Activated CD4-positive, alpha-beta T cell treated with anti-CD3 and anti-CD28 coated beads, Interleukin-2, amount 10 ng/mL, durations not matched to agents 24 days and 14 days (primary cell): ENCODE data around the gene BID. TPM values are rescaled to one million over a fixed set of nuclear protein-coding genes. Genes with fewer than 3 reads are reported as not detected.

ENCODE experiments used
- DNase-seq: peaks from one replicate; pipeline ENCODE4 v3.0.0; 2022
- H3K27ac Mint-ChIP-seq: one replicate; pipeline ENCODE4 v1.8.0; 2022; ENCODE audit warnings: mild to moderate bottlenecking, mixed read lengths
- H3K27me3 Mint-ChIP-seq: one replicate; pipeline ENCODE4 v1.8.0; 2022; ENCODE audit warnings: mixed read lengths
- H3K36me3 Mint-ChIP-seq: one replicate; pipeline ENCODE4 v1.8.0; 2022; ENCODE audit warnings: low read depth, mild to moderate bottlenecking, mixed read lengths
- H3K4me1 Mint-ChIP-seq: one replicate; pipeline ENCODE4 v1.8.0; 2021; ENCODE audit warnings: mixed read lengths
- H3K4me3 Mint-ChIP-seq: one replicate; pipeline ENCODE4 v1.8.0; 2022; ENCODE audit warnings: mild to moderate bottlenecking, moderate library complexity, mixed read lengths
- H3K9me3 Mint-ChIP-seq: one replicate; pipeline ENCODE4 v1.8.0; 2021; ENCODE audit warnings: mixed read lengths
- intact Hi-C: fragments of 100-400 bp; cut with micrococcal nuclease; formaldehyde crosslinking; loops from one replicate; pipeline ENCODE4 v1.15.1; 2023
- total RNA-seq: library from RNA; stranded (reverse); gene quantifications from 2 replicates; pipeline ENCODE4 v1.2.3, GENCODE V29; 2022

BID gene
- total RNA-seq, 1 donor from 2014 or later = 18.0 TPM

DNA sequence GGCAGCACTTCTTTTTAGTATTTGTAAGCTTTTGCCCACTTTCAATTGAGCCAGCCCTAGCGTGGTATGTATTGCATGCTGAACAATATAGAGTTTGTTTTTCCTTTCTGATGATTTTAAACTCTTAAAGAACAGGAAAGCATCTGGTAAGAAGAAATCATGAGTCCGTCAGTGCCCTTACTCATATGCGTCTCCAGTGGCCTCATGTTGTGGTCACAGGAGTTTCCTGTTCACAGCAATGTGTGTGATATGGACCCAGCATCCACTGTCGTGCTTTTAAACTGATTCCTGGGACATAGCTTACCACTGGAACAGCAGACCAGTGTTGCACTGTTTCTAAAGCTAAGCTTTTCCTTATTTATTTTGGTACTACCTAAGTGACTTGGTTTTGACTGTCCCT, 40.1 kb downstream of the BID start:
- intact Hi-C loops = loop anchor here (2.0 to 5.0 kb wide), 2 partner anchors 33 to 107 kb away; partner anchors contain the start of gene ATP6V1E1
- H3K4me3 Mint-ChIP-seq = no peak overlapping the region
- H3K36me3 Mint-ChIP-seq = peaks cover 30% of the 10 kb centered on the region
- no peaks in the 10 kb centered on the region for H3K9me3 Mint-ChIP-seq
- peak; percentile 71 for DNase-seq
- H3K27ac Mint-ChIP-seq = peak overlapping the region; percentile 18
- H3K4me1 Mint-ChIP-seq = peaks cover 14% of the 10 kb centered on the region
- H3K27me3 Mint-ChIP-seq = no peaks in the 10 kb centered on the region

DNA sequence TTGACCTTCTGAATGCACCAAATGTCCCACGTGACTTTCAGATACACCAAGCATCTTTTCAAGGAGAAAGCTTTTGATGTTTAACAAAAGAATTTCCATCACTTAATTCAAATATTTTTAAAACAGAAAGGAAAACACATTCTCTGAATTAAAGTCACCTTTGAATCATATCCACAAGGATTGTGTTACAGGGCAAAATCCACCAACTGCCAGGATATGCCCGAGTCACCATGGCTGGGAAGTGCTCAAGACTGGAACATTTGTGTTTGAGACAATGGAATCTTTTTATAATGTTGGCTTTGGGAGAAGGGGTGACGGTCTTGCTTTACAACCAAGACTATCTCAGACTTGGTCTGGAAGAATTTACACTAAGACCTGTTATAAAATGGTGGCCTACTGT, 40.8 kb downstream of the BID start:
- H3K9me3 Mint-ChIP-seq = no peaks in the 10 kb centered on the region
- H3K4me1 Mint-ChIP-seq = peaks cover 14% of the 10 kb centered on the region
- peak overlapping the region; percentile 18 for H3K27ac Mint-ChIP-seq
- no peaks in the 10 kb centered on the region for H3K27me3 Mint-ChIP-seq
- intact Hi-C loops = loop anchor here (5.0 kb wide), 1 partner anchor 106 kb away; the partner anchor contains the start of gene ATP6V1E1
- peaks cover 30% of the 10 kb centered on the region for H3K36me3 Mint-ChIP-seq
- no peak for DNase-seq
- H3K4me3 Mint-ChIP-seq = peak overlapping the region; percentile 12

DNA sequence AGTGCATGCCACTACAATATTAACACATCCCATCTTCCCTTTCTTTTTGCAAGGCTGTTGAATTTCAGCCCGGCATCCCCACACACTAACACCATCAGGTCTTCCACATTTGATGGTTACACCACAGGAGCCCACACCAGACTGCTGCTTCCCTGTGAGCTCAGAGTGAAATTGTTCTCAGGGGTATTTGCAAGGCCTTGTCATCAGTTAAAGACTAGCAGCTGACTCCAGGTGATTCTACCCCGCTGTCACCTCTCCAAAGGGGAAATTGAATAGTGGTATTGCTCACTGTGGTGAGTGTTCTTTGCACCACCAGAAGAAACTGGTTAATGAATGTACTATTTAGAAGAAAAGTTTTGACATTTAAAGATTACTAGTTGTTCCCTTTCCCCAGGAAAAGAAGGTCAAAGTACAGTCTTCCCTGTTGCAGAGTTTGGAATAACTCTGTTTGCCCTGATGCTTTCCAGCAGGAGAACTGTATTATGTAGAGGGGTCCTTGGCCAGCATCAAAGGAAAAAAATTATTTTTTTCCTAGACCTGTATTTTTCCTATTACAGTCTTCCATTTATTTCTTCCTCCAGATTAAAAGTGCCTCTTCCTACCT, 41.9 kb downstream of the BID start:
- H3K4me1 Mint-ChIP-seq = peaks cover 14% of the 10 kb centered on the region
- H3K9me3 Mint-ChIP-seq = no peaks in the 10 kb centered on the region
- no peak overlapping the region for H3K27ac Mint-ChIP-seq
- no peak for DNase-seq
- H3K4me3 Mint-ChIP-seq = no peak overlapping the region
- no peaks in the 10 kb centered on the region for H3K27me3 Mint-ChIP-seq
- H3K36me3 Mint-ChIP-seq = peaks cover 27% of the 10 kb centered on the region
- intact Hi-C loops = loop anchor here (5.0 kb wide), 1 partner anchor 105 kb away; the partner anchor contains the start of gene ATP6V1E1

DNA sequence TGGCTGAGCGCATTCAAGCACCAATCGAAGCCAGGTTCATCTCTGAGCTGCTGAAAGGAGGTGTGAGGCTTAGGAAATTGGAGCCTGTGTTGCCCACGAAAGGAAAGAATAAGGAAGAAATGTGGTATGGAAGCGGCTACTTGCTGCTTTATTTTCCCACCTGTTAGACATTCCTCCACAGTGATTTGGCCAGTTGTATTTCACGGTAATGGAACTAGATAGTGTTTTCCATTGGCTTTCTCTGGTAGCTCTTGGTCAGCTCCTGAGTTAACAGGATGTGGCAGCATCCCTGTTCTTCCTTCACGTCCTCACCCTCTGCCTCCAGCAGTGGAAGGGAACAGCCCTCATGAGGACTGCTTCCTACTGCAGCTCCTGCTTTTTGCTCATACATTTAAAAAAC, 44.7 kb downstream of the BID start:
- H3K9me3 Mint-ChIP-seq = no peaks in the 10 kb centered on the region
- H3K4me3 Mint-ChIP-seq = no peak overlapping the region
- no peak overlapping the region for H3K27ac Mint-ChIP-seq
- peaks cover 26% of the 10 kb centered on the region for H3K36me3 Mint-ChIP-seq
- H3K4me1 Mint-ChIP-seq = peaks cover 17% of the 10 kb centered on the region
- H3K27me3 Mint-ChIP-seq = no peaks in the 10 kb centered on the region
- DNase-seq = no peak
- intact Hi-C loops = no loop called here

DNA sequence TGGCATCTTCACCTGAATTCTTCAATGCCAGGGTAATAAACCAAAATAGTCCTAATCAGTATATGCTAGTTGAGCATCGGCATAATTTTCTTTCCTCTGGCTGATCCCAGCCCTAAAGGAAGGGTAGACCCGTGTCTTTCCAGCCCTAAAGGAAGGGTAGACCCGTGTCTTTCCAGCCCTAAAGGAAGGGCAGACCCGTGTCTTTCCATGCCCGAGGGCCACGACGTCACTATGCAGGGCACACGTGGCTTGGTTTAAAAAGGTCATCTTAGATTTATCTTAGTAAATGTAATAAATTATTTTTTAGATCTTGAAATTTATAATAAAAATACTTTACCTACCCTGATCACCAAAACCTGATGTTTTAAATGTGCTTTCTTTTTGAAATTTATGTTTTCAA, 45.5 kb downstream of the BID start:
- Mint-ChIP-seq H3K4me1 (peaks cover 10% of the 10 kb centered on the region), H3K9me3 (no peaks in the 10 kb centered on the region), H3K27ac (no peak overlapping the region), H3K36me3 (peaks cover 22% of the 10 kb centered on the region), H3K4me3 (no peak overlapping the region), H3K27me3 (no peaks in the 10 kb centered on the region)
- DNase-seq = no peak
- intact Hi-C loops = no loop called here

DNA sequence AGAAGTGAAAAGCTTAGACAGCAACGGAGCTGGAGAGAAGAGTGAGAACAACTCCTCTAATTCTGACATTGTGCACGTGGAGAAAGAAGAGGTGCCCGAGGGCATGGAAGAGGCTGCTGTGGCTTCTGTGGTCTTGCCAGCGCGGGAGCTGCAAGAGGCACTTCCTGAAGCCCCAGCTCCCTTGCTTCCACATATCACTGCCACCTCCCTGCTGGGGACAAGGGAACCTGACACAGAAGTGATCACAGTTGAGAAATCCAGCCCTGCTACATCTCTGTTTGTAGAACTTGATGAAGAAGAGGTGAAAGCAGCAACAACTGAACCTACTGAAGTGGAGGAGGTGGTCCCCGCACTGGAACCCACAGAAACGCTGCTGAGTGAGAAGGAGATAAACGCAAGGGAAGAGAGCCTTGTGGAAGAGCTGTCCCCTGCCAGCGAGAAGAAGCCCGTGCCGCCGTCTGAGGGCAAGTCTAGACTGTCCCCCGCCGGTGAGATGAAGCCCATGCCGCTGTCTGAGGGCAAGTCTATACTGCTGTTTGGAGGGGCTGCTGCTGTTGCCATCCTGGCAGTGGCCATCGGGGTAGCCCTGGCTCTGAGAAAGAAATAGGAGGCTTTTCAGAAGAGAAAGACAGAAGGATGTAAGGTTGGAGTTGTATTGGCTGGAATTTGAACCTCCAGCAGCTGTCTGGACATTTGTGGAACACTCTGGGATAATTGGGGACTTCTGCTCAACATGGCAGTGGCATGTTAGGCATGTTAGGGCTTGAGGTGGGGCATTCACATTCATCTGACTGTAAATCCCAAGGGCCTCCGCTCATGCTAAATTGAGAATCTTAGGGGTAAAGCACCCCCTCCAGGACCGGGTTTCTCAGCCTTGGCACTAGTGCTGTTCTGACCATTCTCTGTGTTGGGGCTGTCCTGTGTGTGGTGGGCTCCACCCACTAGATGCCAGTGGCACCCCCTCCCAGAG, 47.1 kb downstream of the BID start:
- peaks cover 12% of the 10 kb centered on the region for H3K36me3 Mint-ChIP-seq
- no peaks in the 10 kb centered on the region for H3K27me3 Mint-ChIP-seq
- H3K4me3 Mint-ChIP-seq = no peak overlapping the region
- H3K27ac Mint-ChIP-seq = no peak overlapping the region
- intact Hi-C loops = no loop called here
- DNase-seq = no peak
- H3K9me3 Mint-ChIP-seq = no peaks in the 10 kb centered on the region
- H3K4me1 Mint-ChIP-seq = peaks cover 6% of the 10 kb centered on the region

DNA sequence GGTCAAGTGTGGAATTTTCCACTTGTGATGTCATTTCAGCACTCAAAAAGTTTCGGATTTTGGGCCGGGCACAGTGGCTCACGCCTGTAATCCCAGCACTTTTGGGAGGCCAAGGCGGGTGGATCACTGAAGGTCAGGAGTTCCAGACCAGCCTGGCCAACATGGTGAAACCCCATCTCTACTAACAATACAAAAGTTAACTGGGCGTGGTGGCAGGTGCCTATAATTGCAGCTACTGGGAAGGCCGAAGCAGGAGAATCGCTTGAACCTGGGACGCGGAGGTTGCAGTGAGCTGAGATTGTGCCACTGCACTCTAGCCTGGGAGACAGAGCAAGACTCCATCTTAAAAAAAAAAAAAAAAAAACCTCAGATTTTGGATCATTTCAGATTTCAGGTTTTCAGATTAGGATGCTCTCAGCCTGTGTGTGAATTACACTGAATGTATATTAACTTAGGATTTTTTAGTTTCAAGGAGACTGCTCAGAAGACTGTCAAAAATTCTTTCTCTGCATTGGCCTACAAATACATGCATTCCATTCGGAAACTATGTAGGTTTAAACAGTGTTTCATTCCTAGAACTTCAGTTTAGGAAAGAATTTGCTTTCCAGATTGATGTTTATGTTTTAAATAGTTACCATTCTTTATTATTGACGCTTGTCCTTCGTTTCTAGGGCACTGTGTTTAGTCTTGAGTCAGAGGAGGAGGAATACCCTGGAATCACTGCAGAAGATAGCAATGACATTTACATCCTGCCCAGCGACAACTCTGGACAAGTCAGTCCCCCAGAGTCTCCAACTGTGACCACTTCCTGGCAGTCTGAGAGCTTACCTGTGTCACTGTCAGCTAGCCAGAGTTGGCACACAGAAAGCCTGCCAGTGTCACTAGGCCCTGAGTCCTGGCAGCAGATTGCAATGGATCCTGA, 48.0 kb downstream of the BID start:
- intact Hi-C loops = no loop called here
- DNase-seq = no peak
- Mint-ChIP-seq H3K36me3 (peaks cover 9% of the 10 kb centered on the region), H3K9me3 (no peaks in the 10 kb centered on the region), H3K27ac (no peak overlapping the region), H3K27me3 (no peaks in the 10 kb centered on the region), H3K4me3 (no peak overlapping the region), H3K4me1 (peaks cover 6% of the 10 kb centered on the region)

DNA sequence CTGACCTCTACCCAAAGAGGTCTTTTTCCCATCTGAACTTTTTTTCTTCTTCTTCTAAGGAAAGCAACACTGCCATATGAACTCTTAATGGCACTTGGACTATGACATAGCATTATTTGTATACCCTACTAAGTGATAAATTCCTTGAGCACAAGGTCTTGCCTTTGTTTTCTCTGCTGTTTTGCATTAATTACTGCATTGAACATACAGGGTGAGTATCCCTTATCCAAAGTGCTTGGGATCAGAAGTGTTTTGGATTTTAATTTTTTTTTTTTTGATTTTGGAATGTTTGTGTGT, 48.8 kb downstream of the BID start:
- H3K4me1 Mint-ChIP-seq = peaks cover 6% of the 10 kb centered on the region
- intact Hi-C loops = no loop called here
- H3K27me3 Mint-ChIP-seq = no peaks in the 10 kb centered on the region
- no peak for DNase-seq
- H3K4me3 Mint-ChIP-seq = no peak overlapping the region
- H3K9me3 Mint-ChIP-seq = no peaks in the 10 kb centered on the region
- no peak overlapping the region for H3K27ac Mint-ChIP-seq
- peaks cover 9% of the 10 kb centered on the region for H3K36me3 Mint-ChIP-seq

DNA sequence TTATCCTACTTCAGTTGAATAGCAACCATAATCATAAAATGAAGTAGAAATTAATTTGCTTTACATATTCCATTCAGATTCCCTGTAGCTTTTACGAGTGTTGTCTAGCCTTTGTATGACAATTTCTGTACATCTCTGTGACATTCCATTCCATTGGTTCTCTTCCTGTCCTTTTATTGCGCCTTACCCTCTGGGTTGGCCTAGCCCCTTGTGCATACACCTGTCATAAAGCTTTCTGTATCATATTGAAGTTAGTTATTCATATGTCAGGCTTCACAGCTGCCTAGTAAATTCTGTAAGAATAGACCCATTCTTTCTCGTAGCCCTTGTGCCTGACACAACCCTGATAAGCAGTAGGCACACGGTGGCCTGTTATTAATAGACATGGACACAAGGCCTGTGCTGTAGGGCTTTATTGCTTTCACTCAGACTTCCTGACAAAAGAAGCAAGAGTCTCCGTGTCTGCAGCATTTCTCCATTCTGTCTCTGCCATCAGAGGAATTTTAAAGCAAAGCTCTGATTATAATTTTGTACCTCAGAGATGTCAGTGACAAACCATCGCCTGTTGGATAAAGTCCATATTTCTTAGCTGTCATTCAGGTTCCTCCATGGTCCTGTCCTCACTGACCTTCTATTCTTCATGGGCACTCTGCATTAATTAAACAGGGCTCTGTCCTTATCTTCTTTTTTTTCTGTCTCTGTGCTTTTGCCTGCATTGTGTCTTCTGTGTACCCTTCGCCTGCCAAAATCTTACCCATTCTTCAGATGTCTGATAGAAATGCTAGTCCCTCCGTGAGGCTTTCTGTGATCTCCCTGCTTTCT, 49.4 kb downstream of the BID start:
- peaks cover 6% of the 10 kb centered on the region for H3K4me1 Mint-ChIP-seq
- H3K27me3 Mint-ChIP-seq = no peaks in the 10 kb centered on the region
- H3K9me3 Mint-ChIP-seq = no peaks in the 10 kb centered on the region
- H3K4me3 Mint-ChIP-seq = no peak overlapping the region
- no peak for DNase-seq
- intact Hi-C loops = no loop called here
- peaks cover 9% of the 10 kb centered on the region for H3K36me3 Mint-ChIP-seq
- H3K27ac Mint-ChIP-seq = no peak overlapping the region

DNA sequence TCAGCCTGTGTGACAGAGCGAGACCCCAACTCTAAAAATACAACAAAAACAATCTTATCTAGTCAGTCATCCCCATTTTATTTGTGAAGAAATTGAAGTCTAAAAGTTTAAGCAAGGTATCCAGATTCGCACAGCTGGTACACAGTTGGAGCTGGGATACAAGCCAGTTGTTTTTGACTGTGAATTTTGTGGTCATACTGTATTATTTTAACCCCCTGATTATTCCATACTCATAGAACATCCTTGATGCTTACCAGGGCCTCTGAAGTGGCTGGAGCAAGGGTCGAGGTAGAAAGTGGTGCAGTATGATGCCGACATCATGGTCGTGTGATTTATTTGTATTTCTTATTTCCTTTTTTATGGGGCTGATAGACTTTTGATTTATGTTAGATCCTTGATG, 50.0 kb downstream of the BID start:
- Mint-ChIP-seq H3K36me3 (peaks cover 9% of the 10 kb centered on the region), H3K27ac (no peak overlapping the region), H3K4me1 (peaks cover 6% of the 10 kb centered on the region), H3K27me3 (no peaks in the 10 kb centered on the region), H3K9me3 (no peaks in the 10 kb centered on the region), H3K4me3 (no peak overlapping the region)
- intact Hi-C loops = no loop called here
- DNase-seq = no peak

DNA sequence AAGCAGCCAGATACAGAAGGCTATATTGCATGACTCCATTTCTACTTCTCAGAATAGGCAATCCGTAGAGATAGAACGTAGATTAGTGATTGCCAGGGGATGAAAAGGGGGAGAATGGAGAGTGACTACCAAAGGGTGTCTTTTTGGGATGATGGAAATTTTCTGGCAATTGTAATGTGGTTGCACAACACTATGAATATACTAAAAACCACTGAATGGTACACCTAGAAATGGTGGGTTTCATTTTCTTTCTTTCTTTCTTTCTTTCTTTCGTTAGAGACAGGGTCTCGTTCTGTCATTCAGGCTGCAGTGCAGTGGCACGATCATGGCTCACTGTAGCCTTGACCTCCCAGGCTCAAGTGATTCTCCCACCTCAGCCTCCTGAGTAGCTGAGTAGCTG, 54.4 kb downstream of the BID start:
- H3K9me3 Mint-ChIP-seq = no peaks in the 10 kb centered on the region
- no peaks in the 10 kb centered on the region for H3K4me1 Mint-ChIP-seq
- peaks cover 2% of the 10 kb centered on the region for H3K36me3 Mint-ChIP-seq
- no peak for DNase-seq
- intact Hi-C loops = no loop called here
- no peak overlapping the region for H3K4me3 Mint-ChIP-seq
- H3K27me3 Mint-ChIP-seq = no peaks in the 10 kb centered on the region
- no peak overlapping the region for H3K27ac Mint-ChIP-seq

DNA sequence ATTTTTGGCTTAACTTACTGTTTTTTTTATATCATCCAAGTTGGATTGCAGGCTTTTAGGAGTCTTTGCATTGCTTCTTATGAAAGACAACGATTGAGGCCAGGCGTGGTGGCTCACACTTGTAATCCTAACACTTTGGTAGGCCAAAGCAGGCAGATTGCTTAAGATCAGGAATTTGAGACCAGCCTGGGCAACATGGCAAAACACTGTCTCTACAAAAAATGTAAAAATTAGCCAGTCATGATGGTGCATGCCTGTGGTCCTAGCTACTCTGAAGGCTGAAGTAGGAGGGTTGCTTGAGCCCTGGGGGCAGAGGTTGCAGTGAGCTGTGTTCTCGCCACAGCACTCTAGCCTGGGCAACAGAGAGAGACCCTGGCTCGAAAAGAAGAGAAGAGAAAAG, 56.6 kb downstream of the BID start:
- no peak for DNase-seq
- intact Hi-C loops = no loop called here
- Mint-ChIP-seq H3K9me3 (no peaks in the 10 kb centered on the region), H3K27ac (no peak overlapping the region), H3K27me3 (no peaks in the 10 kb centered on the region), H3K4me3 (no peak overlapping the region), H3K36me3 (peaks cover 4% of the 10 kb centered on the region), H3K4me1 (no peaks in the 10 kb centered on the region)

DNA sequence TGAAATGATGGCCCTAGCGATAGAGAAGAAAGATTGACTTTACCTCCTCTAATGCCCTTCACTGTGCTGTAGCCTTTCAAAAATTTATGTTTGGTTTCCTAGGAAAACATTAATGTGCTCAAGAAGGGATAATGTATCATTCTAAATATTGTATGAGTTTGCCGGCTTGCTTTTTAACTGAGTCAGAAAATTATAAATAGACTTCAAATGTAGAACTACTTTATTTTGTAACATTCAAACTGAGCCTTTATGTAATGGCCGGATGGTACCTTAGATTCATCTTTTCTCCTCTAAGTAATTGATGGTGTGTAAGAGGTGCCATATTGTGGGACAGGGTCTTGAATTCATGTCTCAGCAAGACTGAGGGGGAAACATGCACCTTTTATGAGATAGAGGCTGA, 57.7 kb downstream of the BID start:
- intact Hi-C loops = no loop called here
- no peaks in the 10 kb centered on the region for H3K27me3 Mint-ChIP-seq
- peaks cover 7% of the 10 kb centered on the region for H3K36me3 Mint-ChIP-seq
- no peak overlapping the region for H3K27ac Mint-ChIP-seq
- H3K4me1 Mint-ChIP-seq = no peaks in the 10 kb centered on the region
- no peak for DNase-seq
- no peaks in the 10 kb centered on the region for H3K9me3 Mint-ChIP-seq
- no peak overlapping the region for H3K4me3 Mint-ChIP-seq
